CD4-positive, CD25-positive, alpha-beta regulatory T cell (primary cell): ENCODE measurements around the gene TBC1D22A. TPM values are rescaled to one million over a fixed set of nuclear protein-coding genes. Genes with fewer than 3 reads are reported as not detected.

ENCODE experiments used
- ATAC-seq, 2 donors: fragments of 150-1000 bp; cut with Tn5 transposase; one replicate each; pipeline ENCODE4 v1.10.0; 2021; ENCODE audit warnings: low read depth in 2 of 2, moderate number of reproducible peaks in 2 of 2, moderate library complexity in 1 of 2
- DNase-seq, 3 donors: peaks; one replicate each; pipeline versions ENCODE4 v3.0.0 to v3.0.0-alpha.2; 2012 to 2022; ENCODE audit warnings: mixed read lengths in 1 of 3
- H3K27ac ChIP-seq: one replicate; pipeline ENCODE4 v1.7.0; 2013; ENCODE audit warnings: mild to moderate bottlenecking, low read length; ENCODE audit not compliant: insufficient read depth, poor library complexity, severe bottlenecking
- H3K27me3 ChIP-seq: one replicate; pipeline ENCODE4 v1.7.0; 2013; ENCODE audit warnings: low read length; ENCODE audit not compliant: control insufficient read depth, insufficient read depth
- H3K36me3 ChIP-seq: one replicate; pipeline ENCODE4 v1.7.0; 2013; ENCODE audit warnings: mild to moderate bottlenecking, low read length, moderate library complexity; ENCODE audit not compliant: control insufficient read depth, insufficient read depth
- H3K4me1 ChIP-seq: 2 replicates; pipeline ENCODE4 v1.7.0; 2013; ENCODE audit warnings: mild to moderate bottlenecking, low read length; ENCODE audit not compliant: insufficient read depth, control insufficient read depth, poor library complexity, severe bottlenecking
- H3K4me3 ChIP-seq: one replicate; pipeline ENCODE4 v1.7.0; 2013; ENCODE audit warnings: low read depth, mild to moderate bottlenecking, low read length, moderate library complexity
- H3K9me3 ChIP-seq, 2 experiments: 1 replicate in 1 of 2; 2 replicates in 1 of 2; pipeline ENCODE4 v1.7.0; 2013; ENCODE audit warnings: low read length in 2 of 2, mild to moderate bottlenecking in 1 of 2, moderate library complexity in 1 of 2; ENCODE audit not compliant: control insufficient read depth in 2 of 2
- H3K27ac Mint-ChIP-seq, 3 donors: one replicate each; pipeline ENCODE4 v1.8.0; 2020 to 2022; ENCODE audit warnings: mild to moderate bottlenecking in 3 of 3, mixed read lengths in 3 of 3, moderate library complexity in 2 of 3
- H3K27me3 Mint-ChIP-seq: one replicate; pipeline ENCODE4 v1.8.0; 2022; ENCODE audit warnings: mild to moderate bottlenecking, mixed read lengths
- H3K36me3 Mint-ChIP-seq: one replicate; pipeline ENCODE4 v1.8.0; 2020; ENCODE audit warnings: mixed read lengths
- H3K4me1 Mint-ChIP-seq, 4 donors: one replicate each; pipeline ENCODE4 v1.8.0; 2020 to 2022; ENCODE audit warnings: mixed read lengths in 4 of 4, mild to moderate bottlenecking in 1 of 4
- H3K4me3 Mint-ChIP-seq, 4 donors: one replicate each; pipeline ENCODE4 v1.8.0; 2020 to 2022; ENCODE audit warnings: mild to moderate bottlenecking in 4 of 4, mixed read lengths in 4 of 4, moderate library complexity in 3 of 4
- H3K9me3 Mint-ChIP-seq, 7 donors: one replicate each; pipeline ENCODE4 v1.8.0; 2020 to 2022; ENCODE audit warnings: mixed read lengths in 7 of 7, mild to moderate bottlenecking in 3 of 7, moderate library complexity in 2 of 7
- polyA plus RNA-seq, 4 donors: library from polyadenylated mRNA; unstranded; fragments of 300-500 nt; fragmentation: Illumina TruSeq; gene quantifications; one replicate each; pipeline ENCODE4 v1.2.3, GENCODE V29; 2021
- total RNA-seq: library from RNA; stranded (reverse); gene quantifications from one replicate; pipeline ENCODE4 v1.2.3, GENCODE V29; 2022

TBC1D22A gene
- total and polyA plus RNA-seq, 5 donors from 2014 or later = 19.8 to 42.5 (median 24.3) TPM

DNA sequence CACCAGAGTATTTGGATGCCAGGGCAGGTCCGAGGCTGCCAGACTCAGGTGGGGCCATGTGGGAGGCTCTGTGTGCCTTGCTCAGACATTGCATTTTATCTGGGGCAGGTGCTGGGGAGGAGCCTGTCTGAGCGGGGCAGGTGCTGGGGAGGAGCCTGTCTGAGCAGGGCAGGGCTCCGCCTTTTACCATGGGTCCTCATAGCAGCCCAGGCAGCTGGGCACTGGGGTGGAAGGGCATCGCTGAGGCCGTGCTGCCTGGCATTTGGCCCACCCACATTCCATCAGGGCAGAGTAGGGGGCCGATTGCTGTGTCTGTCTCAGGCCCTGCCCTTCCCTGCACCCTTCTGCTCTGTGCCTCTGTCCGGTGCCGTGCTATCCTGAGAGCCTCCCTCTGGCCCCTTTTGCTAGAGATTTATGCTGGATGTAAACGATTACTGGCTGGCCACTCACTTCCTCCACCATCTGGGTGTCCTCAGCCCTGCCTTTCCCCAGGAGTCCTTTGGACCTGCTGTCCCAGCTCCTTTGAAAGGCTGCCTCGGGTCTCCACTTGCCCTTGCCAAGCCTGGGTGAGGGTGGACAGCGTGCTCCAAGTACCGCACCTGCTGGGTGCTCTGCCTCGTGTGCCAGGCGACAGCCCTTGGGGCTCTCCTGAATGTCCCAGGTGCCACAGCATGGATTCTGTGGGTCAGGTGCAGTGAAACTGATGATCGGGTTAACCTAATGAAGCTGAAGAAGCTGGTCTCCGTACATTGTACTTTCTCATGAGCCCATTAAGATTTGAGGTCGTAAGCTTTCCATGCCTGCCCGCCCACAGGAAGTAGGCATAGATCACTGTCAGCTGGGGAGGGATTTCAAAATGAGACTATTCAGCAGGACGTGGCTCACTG is 281.6 kb downstream of the TBC1D22A start:
- DNase-seq (peak in 1 of 3 donors; percentile 34), ATAC-seq (no peak)
- H3K4me3 ChIP-seq = no peak overlapping the region
- Mint-ChIP-seq H3K9me3 (no peaks in the 10 kb centered on the region), H3K36me3 (peaks cover 11% of the 10 kb centered on the region), H3K4me3 (peak overlapping the region in 2 of 4 donors; percentile 16 to 22), H3K4me1 (peaks cover 6 to 54% (median 23%) of the 10 kb centered on the region in 4 donors), H3K27ac (peak overlapping the region; percentile 67 to 78 (median 78)), H3K27me3 (peaks cover 4% of the 10 kb centered on the region)
- no peaks in the 10 kb centered on the region for H3K27me3 ChIP-seq
- H3K27ac ChIP-seq = no peak overlapping the region
- H3K4me1 ChIP-seq = peaks cover 8% of the 10 kb centered on the region
- no peaks in the 10 kb centered on the region for H3K36me3 ChIP-seq
- no peaks in the 10 kb centered on the region for H3K9me3 ChIP-seq

DNA sequence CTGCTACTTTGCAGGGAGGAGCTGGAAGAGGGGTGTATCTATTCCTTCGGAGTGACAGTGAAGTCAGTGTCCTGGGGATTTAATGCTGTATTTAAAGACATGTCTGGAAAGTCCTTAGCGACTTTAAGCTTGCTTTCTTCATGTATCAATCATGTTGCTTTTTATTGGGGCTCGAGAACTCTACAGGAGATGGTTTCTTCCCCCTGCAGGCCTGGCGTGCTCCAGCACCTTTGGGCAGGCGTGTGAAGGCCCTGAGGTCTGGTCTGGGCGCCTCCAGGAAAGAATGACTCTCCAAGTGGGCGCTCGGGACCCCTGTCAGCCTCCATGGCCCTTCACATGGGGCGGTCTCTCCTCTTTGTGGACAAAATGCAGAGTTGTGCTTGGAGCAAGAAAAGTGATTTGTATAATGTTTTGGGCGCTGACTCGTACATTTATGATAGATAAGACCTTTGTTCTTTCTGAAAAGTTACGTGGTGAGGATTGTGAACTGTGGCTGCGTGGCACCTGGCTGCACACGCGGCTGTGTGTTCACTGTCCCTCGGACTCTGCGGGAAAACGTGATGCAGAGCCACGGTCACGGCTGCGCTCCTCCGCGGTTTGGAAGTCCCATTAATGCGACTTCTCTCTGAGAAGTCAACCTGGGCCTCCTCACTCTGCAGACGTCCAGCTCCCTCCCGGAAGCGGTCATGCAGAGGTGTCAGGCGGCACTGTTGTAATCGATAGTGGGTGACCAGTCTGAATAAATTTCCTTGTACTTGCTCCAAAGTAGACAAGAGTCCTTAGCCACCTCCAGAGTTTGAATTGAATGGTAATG is 282.5 kb downstream of the TBC1D22A start:
- ATAC-seq (no peak), DNase-seq (no peak)
- H3K9me3 Mint-ChIP-seq = no peaks in the 10 kb centered on the region
- no peaks in the 10 kb centered on the region for H3K27me3 ChIP-seq
- H3K4me1 Mint-ChIP-seq = peaks cover 11 to 58% (median 27%) of the 10 kb centered on the region in 4 donors
- H3K4me1 ChIP-seq = peaks cover 8% of the 10 kb centered on the region
- no peak overlapping the region for H3K4me3 Mint-ChIP-seq
- H3K27ac Mint-ChIP-seq = peak overlapping the region; percentile 22 to 78 (median 23)
- H3K27me3 Mint-ChIP-seq = peaks cover 4% of the 10 kb centered on the region
- H3K27ac ChIP-seq = no peak overlapping the region
- H3K4me3 ChIP-seq = no peak overlapping the region
- no peaks in the 10 kb centered on the region for H3K9me3 ChIP-seq
- H3K36me3 Mint-ChIP-seq = peaks cover 8% of the 10 kb centered on the region
- H3K36me3 ChIP-seq = no peaks in the 10 kb centered on the region

DNA sequence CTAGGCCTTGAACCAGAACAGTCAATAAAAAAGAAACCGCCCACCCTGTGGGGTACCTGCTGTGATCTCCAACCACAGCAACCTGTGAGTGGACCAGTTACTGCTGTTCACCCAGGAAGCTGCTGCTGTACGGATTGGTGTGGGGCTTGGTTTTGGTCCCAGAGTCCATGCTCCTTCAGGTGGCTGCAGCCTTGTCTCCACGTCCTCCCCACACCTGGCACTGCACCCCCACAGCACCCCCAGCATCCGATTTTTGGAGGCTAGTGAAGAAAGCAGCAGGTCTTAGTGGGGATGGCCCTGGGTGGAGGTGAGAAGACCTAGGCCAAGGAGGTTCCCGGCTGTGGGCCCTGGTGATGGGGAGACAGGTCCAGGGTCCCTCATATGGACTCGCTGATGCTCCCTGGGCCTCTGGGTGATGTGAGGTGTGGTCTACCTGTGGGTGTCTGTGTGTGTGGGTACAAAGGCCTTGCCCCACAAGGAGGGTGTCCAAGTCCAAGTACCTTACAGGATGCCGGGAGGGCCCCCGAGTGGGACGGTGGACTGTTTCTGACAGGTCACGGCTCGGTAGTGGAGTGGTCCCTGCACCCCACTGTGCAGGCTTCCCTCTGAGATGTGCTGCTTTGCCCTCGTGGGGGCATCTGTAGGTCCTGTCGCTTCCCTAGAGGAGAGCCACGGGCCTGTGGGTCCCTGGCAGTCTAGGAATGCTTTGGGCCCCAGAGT is 283.4 kb downstream of the TBC1D22A start:
- Mint-ChIP-seq H3K4me1 (peaks cover 11 to 61% (median 27%) of the 10 kb centered on the region in 4 donors), H3K4me3 (no peak overlapping the region), H3K27me3 (peaks cover 4% of the 10 kb centered on the region), H3K36me3 (peaks cover 4% of the 10 kb centered on the region), H3K27ac (peak overlapping the region; percentile 20 to 78 (median 32)), H3K9me3 (no peaks in the 10 kb centered on the region)
- H3K27me3 ChIP-seq = no peaks in the 10 kb centered on the region
- H3K4me3 ChIP-seq = no peak overlapping the region
- H3K9me3 ChIP-seq = no peaks in the 10 kb centered on the region
- DNase-seq = no peak
- H3K4me1 ChIP-seq = peaks cover 8% of the 10 kb centered on the region
- no peak for ATAC-seq
- no peak overlapping the region for H3K27ac ChIP-seq
- H3K36me3 ChIP-seq = no peaks in the 10 kb centered on the region

DNA sequence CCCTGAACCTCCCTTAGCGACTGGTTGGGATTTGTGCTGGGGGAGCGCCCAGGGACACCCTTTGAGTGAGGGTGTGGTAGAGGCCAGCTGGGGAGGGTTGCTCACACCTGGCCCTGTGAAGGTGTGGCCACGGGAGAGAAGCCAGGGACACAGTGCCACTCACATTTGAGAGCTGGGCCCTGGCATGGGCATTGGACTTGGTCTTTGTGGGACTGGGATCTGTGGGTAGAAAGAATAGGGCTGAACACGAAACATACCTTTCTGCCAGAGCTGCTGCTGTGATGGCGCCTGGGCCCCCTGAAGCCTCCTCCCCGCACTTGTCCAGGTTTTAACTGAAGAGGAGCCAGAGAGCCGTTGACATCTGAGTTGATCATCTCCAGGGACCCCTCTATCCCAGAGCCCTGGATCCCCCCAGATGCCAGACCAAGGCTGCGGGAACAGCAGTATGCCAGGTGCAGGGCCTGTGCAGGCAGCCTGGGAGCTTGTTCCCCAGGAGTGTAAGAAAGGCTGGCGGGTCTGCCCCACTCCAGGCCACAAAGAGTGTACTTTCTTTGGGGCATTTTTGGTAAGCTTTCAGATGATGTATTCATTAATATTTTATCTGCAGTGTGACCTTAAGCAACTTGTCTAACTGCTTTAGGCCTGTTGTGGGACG is 284.1 kb downstream of the TBC1D22A start:
- ATAC-seq (no peak), DNase-seq (no peak)
- Histone ChIP-seq H3K9me3 (no peaks in the 10 kb centered on the region), H3K36me3 (no peaks in the 10 kb centered on the region), H3K27ac (no peak overlapping the region), H3K4me3 (no peak overlapping the region), H3K4me1 (peaks cover 8% of the 10 kb centered on the region), H3K27me3 (no peaks in the 10 kb centered on the region)
- Mint-ChIP-seq H3K9me3 (no peaks in the 10 kb centered on the region), H3K27me3 (peaks cover 4% of the 10 kb centered on the region), H3K4me3 (no peak overlapping the region), H3K4me1 (peaks cover 11 to 60% (median 24%) of the 10 kb centered on the region in 4 donors), H3K27ac (peak overlapping the region in 2 of 3 donors; percentile 20 to 67), H3K36me3 (peaks cover 4% of the 10 kb centered on the region)

DNA sequence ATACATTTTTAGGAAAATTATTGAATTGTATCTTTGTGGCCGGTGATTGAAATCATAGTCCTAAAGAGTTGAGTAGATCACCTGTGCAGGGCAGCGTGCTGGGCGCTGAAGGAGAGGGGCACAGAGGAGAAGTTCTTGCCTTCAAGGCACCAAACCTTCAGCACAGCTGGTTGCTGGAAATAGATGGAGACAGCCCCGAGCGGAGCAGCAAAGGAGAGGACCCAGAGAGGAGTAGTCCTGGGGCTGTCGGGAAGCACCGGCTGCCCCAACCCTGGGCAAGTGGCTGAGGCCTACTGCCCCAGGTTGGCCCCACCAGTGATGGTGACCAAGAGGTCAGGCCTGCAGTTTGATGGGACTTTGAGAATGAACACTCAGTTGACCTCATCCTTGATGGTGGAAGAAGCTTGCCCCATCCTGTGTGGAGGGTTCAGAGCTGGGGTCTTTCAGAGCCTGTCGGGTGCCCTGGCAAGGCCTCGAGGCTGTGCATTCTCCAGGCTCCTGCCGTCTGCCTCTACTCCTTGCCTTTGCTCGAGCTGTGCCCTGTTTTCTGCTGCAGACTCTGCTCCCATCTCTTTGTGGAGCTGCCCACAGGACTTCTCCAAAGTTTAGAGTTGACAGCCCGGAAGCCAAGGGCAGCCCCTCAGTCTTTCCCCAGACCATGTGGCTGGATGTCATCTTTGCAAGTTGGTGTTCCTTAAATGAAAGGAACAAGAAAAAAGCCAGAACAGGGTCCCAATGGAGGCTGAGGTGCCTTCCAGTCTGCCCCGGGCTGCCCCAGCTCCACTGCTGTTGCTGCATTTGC is 285.1 kb downstream of the TBC1D22A start:
- Histone ChIP-seq H3K27me3 (no peaks in the 10 kb centered on the region), H3K4me3 (no peak overlapping the region), H3K4me1 (peaks cover 8% of the 10 kb centered on the region), H3K36me3 (no peaks in the 10 kb centered on the region), H3K9me3 (no peaks in the 10 kb centered on the region), H3K27ac (no peak overlapping the region)
- Mint-ChIP-seq H3K4me3 (no peak overlapping the region), H3K36me3 (peaks cover 4% of the 10 kb centered on the region), H3K27ac (peak overlapping the region in 2 of 3 donors; percentile 32 to 67), H3K27me3 (peaks cover 2% of the 10 kb centered on the region), H3K9me3 (no peaks in the 10 kb centered on the region), H3K4me1 (peaks cover 11 to 54% (median 21%) of the 10 kb centered on the region in 4 donors)
- ATAC-seq (no peak), DNase-seq (no peak)

DNA sequence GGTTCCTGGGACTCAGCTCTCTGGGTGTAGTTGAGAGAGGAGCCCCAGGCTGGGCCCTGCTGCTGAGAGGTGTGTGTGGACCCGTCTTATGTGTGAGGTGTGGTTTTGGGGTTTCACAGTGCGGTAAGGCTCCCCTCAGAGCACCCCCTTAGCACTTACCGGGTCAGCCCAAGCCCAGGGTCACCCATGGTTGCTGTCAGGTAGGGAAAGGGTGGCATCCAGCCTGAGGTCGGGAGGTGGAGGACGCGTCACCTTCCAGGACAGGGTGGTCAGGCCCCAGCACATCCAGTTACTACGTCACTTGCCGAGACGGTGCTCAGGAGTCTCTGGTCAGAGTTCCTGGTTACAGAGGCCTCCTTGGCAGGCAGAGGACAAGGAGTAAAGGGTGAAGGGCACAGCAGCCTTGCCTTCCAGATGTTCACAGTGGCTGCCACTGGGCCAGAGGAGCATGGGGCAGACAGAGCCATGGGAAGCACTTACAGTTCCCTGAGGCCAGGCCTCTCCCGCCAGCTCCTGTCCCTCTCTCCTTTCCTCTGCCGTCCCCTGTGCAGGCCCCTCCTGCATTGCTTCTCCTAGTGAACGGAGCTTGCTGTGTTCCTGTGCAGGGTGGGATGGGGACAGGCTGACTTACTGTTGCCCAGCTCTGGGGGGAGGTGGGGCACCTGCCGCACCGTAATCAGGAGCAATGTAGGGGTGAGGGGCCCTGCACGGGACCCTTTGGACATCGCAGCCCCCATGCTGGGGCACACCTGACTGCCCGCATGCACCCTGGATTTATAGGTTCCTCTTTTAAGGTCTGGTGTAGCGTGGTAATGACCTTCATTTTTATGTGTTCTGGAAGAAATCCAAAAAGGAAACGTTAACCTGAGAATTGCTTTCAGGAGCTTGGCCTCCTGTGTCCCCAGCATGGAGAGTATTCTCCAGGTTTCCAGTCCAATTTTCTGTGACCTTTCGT is 285.9 kb downstream of the TBC1D22A start:
- H3K36me3 ChIP-seq = peaks cover 2% of the 10 kb centered on the region
- H3K27me3 Mint-ChIP-seq = no peaks in the 10 kb centered on the region
- H3K27ac Mint-ChIP-seq = peak overlapping the region in 2 of 3 donors; percentile 28 to 32
- H3K4me3 Mint-ChIP-seq = no peak overlapping the region
- peaks cover 6% of the 10 kb centered on the region for H3K4me1 ChIP-seq
- H3K27me3 ChIP-seq = no peaks in the 10 kb centered on the region
- DNase-seq (no peak), ATAC-seq (no peak)
- peaks cover 4% of the 10 kb centered on the region for H3K36me3 Mint-ChIP-seq
- no peaks in the 10 kb centered on the region for H3K9me3 ChIP-seq
- no peaks in the 10 kb centered on the region for H3K9me3 Mint-ChIP-seq
- H3K4me1 Mint-ChIP-seq = peaks cover 11 to 48% (median 21%) of the 10 kb centered on the region in 4 donors
- no peak overlapping the region for H3K4me3 ChIP-seq
- H3K27ac ChIP-seq = no peak overlapping the region
